Measurements from ENCODE around the gene KCP. TPM values are rescaled to one million over a fixed set of nuclear protein-coding genes. Genes with fewer than 3 reads are reported as not detected.

Gene KCP
- total RNA-seq, 1 experiment from 2014 or later: 1.6 TPM

DNA sequence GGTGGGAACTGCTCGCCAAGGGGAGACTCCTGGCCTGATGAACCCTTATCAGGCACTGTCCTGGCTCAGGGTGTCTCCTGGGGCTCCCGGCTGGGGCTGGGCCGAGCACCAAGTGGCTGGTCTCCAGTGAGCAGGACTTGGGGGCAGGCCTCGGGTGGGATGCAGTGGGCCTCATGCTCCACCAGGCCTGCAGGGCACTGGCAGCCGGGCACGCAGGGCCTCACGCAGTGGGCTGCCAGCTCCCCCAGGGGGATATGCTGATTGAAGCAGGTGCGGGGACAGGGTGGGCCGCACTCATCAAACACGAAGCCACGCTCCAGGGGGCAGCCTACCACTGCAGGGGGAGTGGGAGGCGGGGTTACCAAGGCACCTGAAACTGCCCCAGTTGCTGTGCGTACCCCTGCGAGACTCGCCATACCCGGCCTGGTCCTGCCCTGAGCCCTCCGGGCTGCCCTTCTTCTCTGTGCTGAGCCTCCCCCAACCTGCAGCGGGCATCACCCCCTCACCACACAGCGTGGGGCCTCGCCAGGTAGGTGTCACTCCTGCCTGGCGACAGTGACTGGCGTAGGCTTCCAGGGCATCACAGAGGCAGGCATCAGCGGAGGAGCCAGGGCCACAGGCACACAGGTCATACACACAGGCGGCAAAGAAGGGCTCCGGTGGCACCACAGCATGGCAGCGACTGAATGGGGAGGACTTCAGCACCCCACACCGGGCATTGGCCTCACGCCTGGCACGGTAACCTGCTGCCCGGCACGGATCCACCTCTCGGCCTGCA is 33.3 kb downstream of the KCP start:
- Histone ChIP-seq H3K9me3 (ENCODE audit: control insufficient read depth in 1 of 2, insufficient read depth in 1 of 2, low read depth in 1 of 2, low read length in 2 of 2) (no peaks in the 10 kb centered on the region), H4K20me1 (ENCODE audit: insufficient read depth) (no peaks in the 10 kb centered on the region), H3K27ac (ENCODE audit: low read depth, low read length) (no peak overlapping the region), H3K27me3 (ENCODE audit: insufficient read depth, low read length) (no peaks in the 10 kb centered on the region), H3K79me2 (ENCODE audit: insufficient read depth, low read length) (no peaks in the 10 kb centered on the region), H3K9ac (ENCODE audit: low read length) (no peak overlapping the region), H3K4me1 (ENCODE audit: control insufficient read depth in 1 of 2, insufficient read depth in 2 of 2, low read length in 2 of 2) (peaks cover 16 to 26% of the 10 kb centered on the region in 2 experiments), H3K4me2 (ENCODE audit: low read length) (no peak overlapping the region), H2AFZ (ENCODE audit: low read depth, low read length, poor library complexity, severe bottlenecking) (no peak overlapping the region), H3K9me2 (ENCODE audit: insufficient read depth) (no peaks in the 10 kb centered on the region), H3K36me3 (ENCODE audit: control insufficient read depth in 1 of 2, insufficient read depth in 2 of 2, low read length in 2 of 2) (no peaks in the 10 kb centered on the region), H3K4me3 (replicated peaks in 1 of 2; ENCODE audit: low read depth in 1 of 2, low read length in 2 of 2) (no peak overlapping the region)
- CTCF ChIA-PET: no interaction called here
- TF ChIP-seq CEBPB (IDR thresholded peaks at IDR 0.05; ENCODE audit: low read depth) (no peak), CBX3 (IDR thresholded peaks at IDR 0.05; ENCODE audit: low read depth) (no peak), YY1 (IDR thresholded peaks at IDR 0.05; ENCODE audit: extremely low read depth, insufficient replicate concordance, low read depth, low read length) (no peak), POLR2AphosphoS5 (IDR thresholded peaks at IDR 0.05; ENCODE audit: low read depth, low read length) (no peak), SIN3A (IDR thresholded peaks at IDR 0.05; ENCODE audit: low read depth) (no peak), ZNF274 (IDR thresholded peaks at IDR 0.05; ENCODE audit: low read depth, low read length) (no peak), EGR1 (IDR thresholded peaks at IDR 0.05; ENCODE audit: low read depth) (no peak), RAD21 (IDR thresholded peaks at IDR 0.05; ENCODE audit: low read depth) (no peak), EZH2 (IDR thresholded peaks at IDR 0.05) (no peak), SP1 (IDR thresholded peaks at IDR 0.05; ENCODE audit: low read depth) (no peak), ZFX (IDR thresholded peaks at IDR 0.05) (no peak), TCF7L2 (IDR thresholded peaks at IDR 0.05; ENCODE audit: borderline replicate concordance, extremely low read depth, insufficient read depth, insufficient read length) (no peak)
- TF ChIP-seq, protein P1, sequence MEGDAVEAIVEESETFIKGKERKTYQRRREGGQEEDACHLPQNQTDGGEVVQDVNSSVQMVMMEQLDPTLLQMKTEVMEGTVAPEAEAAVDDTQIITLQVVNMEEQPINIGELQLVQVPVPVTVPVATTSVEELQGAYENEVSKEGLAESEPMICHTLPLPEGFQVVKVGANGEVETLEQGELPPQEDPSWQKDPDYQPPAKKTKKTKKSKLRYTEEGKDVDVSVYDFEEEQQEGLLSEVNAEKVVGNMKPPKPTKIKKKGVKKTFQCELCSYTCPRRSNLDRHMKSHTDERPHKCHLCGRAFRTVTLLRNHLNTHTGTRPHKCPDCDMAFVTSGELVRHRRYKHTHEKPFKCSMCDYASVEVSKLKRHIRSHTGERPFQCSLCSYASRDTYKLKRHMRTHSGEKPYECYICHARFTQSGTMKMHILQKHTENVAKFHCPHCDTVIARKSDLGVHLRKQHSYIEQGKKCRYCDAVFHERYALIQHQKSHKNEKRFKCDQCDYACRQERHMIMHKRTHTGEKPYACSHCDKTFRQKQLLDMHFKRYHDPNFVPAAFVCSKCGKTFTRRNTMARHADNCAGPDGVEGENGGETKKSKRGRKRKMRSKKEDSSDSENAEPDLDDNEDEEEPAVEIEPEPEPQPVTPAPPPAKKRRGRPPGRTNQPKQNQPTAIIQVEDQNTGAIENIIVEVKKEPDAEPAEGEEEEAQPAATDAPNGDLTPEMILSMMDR (IDR thresholded peaks at IDR 0.05 in 2 of 3, conservative IDR thresholded peaks at IDR 0.05 in 1 of 3; ENCODE audit: borderline replicate concordance in 1 of 3, insufficient read depth in 1 of 3, low read depth in 2 of 3, low read length in 2 of 3): no peak
- TF ChIP-seq, protein P2, sequence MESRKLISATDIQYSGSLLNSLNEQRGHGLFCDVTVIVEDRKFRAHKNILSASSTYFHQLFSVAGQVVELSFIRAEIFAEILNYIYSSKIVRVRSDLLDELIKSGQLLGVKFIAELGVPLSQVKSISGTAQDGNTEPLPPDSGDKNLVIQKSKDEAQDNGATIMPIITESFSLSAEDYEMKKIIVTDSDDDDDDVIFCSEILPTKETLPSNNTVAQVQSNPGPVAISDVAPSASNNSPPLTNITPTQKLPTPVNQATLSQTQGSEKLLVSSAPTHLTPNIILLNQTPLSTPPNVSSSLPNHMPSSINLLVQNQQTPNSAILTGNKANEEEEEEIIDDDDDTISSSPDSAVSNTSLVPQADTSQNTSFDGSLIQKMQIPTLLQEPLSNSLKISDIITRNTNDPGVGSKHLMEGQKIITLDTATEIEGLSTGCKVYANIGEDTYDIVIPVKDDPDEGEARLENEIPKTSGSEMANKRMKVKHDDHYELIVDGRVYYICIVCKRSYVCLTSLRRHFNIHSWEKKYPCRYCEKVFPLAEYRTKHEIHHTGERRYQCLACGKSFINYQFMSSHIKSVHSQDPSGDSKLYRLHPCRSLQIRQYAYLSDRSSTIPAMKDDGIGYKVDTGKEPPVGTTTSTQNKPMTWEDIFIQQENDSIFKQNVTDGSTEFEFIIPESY (IDR thresholded peaks at IDR 0.05; ENCODE audit: extremely low read depth, insufficient replicate concordance, low read length): no peak
- TF ChIP-seq, protein P3, sequence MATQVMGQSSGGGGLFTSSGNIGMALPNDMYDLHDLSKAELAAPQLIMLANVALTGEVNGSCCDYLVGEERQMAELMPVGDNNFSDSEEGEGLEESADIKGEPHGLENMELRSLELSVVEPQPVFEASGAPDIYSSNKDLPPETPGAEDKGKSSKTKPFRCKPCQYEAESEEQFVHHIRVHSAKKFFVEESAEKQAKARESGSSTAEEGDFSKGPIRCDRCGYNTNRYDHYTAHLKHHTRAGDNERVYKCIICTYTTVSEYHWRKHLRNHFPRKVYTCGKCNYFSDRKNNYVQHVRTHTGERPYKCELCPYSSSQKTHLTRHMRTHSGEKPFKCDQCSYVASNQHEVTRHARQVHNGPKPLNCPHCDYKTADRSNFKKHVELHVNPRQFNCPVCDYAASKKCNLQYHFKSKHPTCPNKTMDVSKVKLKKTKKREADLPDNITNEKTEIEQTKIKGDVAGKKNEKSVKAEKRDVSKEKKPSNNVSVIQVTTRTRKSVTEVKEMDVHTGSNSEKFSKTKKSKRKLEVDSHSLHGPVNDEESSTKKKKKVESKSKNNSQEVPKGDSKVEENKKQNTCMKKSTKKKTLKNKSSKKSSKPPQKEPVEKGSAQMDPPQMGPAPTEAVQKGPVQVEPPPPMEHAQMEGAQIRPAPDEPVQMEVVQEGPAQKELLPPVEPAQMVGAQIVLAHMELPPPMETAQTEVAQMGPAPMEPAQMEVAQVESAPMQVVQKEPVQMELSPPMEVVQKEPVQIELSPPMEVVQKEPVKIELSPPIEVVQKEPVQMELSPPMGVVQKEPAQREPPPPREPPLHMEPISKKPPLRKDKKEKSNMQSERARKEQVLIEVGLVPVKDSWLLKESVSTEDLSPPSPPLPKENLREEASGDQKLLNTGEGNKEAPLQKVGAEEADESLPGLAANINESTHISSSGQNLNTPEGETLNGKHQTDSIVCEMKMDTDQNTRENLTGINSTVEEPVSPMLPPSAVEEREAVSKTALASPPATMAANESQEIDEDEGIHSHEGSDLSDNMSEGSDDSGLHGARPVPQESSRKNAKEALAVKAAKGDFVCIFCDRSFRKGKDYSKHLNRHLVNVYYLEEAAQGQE (IDR thresholded peaks at IDR 0.05; ENCODE audit: low read depth): no peak
- TF ChIP-seq, protein P4, sequence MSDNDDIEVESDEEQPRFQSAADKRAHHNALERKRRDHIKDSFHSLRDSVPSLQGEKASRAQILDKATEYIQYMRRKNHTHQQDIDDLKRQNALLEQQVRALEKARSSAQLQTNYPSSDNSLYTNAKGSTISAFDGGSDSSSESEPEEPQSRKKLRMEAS (IDR thresholded peaks at IDR 0.05): no peak
- TF ChIP-seq, protein P5, sequence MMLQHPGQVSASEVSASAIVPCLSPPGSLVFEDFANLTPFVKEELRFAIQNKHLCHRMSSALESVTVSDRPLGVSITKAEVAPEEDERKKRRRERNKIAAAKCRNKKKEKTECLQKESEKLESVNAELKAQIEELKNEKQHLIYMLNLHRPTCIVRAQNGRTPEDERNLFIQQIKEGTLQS (IDR thresholded peaks at IDR 0.05): no peak
- no peak for ATAC-seq
- RAD21 ChIA-PET (ENCODE audit: low non-redundant PET in 1 of 2, low total read pairs in 2 of 2, uncharacterized antibody in 2 of 2, unreplicated experiment in 2 of 2): no interaction called here
- no TSS peak for BruUV-seq (replicated peaks)
- intact Hi-C loops (cut with micrococcal nuclease): no loop called here
- no peak for DNase-seq (ENCODE audit: low read depth, low spot score)
- POLR2A ChIA-PET: no interaction called here

Measured in HCT116 (cell line).